T-helper 2 cell treated with Interferon-gamma antibody and Interleukin-4, amounts not matched to agents 100 ng/mL and 5 ng/mL, for 36 hours (primary cell): ENCODE results near the gene NCF2. TPM values are rescaled to one million over a fixed set of nuclear protein-coding genes. Genes with fewer than 3 reads are reported as not detected.

Experiments
- intact Hi-C: fragments of 100-400 bp; cut with micrococcal nuclease; formaldehyde crosslinking; loops from one replicate; pipeline ENCODE4 v1.15.1; 2023
- total RNA-seq: library from RNA; stranded (reverse); gene quantifications from 2 replicates; pipeline ENCODE4 v1.2.3, GENCODE V29; 2022

NCF2 gene
- total RNA-seq, 1 donor from 2014 or later = 20.9 TPM

DNA sequence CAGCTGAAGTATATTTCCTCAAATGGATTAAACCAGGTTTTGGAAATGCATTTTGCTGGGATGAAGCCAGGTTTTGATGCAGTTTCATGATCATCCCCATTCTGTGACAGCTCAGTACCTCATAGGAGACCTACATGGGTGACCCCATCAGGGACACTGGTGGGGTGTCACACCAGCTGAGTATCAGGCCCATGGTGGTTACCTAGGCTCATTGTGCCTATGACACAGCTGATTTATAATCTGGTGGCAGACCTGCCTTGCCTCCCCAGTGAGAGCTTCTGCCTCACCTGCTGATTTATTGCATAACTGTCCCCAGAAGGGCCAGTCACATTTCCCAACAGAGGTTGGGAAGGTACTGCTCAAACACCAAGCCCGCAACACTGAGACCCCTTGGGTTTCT lies 3.8 kb downstream of the NCF2 start:
- intact Hi-C loops = no loop called here

DNA sequence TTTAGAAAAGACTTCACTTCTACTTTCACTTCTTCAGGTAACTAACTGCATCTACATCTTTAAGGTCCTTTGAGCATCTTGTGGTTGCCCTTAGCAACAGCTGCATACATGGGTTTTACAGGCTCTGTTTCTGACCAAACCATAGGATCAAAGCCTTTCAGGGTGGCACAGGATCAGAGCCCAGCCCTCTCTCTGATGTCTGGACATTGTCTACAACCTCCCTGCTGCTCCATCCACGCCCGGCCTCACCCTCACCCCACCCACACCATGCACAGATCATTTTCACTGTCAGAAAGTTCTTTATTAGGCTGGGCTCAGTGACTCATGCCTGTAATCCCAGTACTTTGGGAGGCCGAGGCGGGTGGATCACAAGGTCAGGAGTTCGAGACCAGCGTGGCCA lies 5.2 kb downstream of the NCF2 start:
- intact Hi-C loops = no loop called here

DNA sequence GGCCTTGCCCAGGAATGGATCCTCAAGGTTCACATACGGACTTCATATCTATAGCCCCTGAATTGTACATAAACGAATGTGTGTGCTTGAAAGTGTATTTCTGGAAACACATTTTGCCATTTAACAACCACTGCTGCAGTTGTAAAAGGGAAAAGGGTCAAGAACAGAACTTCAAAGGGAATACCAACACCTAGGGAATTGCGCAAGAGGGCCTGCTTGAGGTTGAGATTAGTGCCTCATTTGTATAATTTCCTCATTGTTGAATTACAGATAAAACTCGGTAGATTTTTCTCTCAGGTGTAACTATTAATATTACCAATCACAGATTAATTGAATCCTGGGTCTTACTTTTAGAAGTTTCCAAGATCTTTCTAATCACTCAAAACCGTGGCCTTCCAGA lies 6.1 kb downstream of the NCF2 start:
- intact Hi-C loops = no loop called here

DNA sequence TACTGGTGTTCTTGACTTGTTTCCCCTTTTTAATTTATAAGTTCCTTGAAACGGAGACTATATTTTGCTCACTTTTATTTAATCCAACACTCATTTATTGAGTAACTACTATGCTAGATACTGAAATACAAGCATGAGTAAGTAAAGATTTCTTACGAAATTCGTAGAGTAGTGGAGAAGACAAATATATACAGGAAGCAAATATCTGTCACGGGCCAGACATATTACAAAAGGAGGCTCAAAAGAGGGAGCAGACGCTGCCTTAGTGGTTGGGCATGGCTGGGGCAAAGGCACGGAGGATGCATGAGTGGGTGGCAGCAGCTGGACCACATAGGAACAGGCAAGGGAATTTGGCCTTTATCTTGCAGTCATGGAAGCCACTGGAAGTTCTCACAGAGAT lies 6.8 kb downstream of the NCF2 start:
- intact Hi-C loops = no loop called here

DNA sequence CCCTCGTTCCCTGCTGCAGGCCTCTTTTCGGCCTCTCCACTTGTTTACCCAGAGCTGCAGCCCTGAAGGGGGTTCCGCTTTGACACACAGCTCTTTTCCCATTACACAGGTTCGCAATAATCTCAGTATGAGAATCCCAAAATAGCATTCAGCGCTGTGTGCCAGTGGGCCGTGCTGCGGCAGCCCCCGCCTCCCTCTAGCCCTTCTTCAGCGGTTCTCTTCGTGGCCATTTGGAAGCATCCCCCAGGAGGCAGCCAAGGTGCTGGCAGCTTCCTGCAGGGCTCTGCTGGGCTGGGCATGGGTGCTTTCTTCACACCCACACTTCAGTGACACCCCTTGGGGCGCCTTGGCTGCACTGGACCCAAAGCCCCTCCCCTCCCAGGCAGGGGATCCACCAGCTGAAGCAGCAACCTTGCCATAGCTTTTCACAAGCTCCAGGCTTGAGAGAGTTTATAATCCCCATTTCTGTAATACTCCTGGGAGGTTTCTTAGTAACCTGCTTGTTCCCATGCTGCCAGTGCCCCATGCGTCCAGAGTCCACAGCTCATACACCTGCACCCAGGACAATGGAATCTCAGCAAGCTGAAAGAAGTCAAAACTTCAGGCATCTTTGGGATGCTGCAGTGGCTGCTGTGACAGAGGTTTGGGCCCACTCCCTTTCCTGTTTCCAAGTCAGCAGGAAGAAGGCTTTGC lies 8.1 kb downstream of the NCF2 start:
- intact Hi-C loops = no loop called here

DNA sequence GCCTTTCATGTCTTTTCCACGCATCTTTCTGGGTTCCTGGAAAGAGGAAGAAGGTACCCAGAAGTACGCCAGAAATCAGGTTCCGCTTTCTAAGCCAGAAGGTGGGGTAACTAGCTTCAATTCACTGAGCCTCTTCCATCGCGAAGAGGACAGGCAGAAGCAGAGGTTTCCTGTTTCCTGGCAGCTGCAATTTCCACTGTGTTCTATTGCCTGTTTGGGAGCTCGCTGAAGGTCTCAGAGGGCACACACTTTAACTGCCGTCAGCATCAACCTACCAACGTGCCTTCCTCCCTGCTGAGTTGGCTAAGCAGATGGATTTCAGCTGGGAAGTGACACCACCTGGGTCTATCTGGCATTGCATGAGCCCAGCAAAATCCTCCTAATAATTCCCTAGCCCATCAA lies 10.0 kb downstream of the NCF2 start:
- intact Hi-C loops = no loop called here

DNA sequence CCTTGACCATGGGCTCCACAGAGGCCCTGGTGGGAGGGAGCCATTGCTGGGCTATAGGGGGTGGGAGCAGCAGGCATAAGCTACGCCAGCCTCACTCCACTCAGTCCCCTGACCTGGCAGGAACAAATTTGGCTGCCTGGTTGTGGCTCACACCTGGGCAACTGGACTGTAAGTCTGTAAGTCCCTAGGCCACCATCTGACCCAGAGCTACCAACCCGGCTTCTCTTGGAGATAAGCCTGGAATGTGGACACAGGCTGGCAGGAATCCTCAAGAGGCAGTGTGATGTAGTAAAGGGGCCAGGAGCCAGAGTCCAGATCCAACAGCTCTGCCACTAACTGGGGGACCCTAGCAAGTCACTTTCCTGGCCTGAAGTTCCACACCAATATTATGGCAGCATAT lies 11.4 kb downstream of the NCF2 start:
- intact Hi-C loops = no loop called here

DNA sequence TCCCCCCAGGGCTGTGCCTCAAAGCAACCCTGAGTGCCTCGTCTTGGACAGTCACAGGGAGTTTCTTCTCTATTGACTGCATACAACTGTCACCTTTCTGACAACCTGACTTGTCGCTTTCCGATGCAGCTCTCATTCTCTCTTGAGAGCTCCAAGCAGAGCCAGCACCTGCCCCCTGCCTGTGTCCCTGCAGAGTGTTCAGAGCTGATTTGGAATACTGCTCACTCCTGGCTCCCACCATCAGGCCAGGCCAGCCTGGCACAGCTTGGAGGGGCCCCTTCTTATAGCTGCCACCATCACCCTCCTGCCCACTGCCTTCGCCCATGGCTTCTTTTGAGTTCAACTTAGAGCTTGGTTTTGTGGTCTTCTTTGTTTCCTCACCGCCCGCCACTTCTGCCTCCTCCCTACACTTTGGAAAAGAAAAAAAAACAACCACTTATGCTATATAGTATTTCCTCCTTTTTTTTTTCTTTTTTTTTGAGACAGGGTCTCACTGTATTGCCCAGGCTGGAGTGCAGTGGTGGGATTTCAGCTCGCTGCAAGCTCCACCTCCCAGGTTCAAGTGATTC lies 12.3 kb downstream of the NCF2 start:
- intact Hi-C loops = no loop called here

DNA sequence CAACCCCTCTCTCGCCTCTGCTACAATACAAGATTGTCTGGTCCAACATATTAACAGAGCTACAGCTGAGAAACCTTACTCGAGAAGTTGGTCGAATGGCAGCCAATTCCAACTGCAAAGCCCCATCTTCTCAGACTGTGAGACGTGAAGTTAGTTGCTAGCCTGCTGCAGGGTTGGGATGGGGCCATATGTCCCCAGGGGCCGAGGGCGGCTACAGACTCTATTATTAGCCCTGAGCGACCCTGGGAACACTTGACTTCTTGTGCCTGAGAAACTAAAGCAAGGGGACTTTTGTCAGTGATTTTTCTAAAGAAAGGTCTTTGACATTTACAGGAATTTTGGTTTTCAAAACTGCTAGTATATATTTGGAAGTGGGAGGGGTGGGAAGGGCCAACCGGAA lies 13.7 kb downstream of the NCF2 start:
- intact Hi-C loops = no loop called here

DNA sequence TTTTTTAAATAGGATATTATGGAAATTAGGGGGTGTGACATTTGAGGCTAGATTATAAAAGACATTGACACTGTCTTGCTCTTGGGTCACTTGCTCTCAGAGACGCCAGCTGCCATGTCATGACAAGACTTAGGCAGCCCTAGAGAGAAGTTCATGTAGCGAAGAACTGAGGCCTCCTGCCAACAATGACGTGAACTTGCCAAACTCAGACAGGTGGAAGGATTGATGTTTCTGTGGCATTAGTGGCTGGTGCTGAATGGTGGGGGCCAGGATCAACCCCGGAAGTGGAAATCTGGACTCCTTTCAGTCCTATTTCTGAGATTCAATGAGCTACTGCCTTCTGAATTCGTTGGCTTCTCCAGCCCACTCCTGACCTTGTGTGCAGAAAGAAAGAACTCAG lies 14.7 kb downstream of the NCF2 start:
- intact Hi-C loops = no loop called here

DNA sequence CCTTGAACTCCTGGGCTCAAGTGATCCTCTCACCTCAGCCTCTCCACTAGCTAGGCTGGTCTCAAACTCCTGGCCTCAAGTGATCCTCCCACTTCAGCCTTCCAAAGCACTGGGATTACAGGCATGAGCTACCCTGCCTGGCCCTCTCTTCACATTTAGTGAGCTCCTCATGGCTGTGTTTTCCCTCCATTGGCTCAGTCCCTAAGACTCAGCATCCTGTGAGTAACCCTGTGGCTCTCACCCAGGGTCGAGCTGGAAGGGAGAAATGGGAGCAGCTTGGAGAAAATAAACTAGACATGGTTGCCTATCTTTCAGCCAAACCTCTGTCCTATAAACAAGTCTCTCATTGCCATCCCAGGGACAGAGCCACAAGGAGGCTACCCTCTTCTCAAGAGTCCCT lies 17.5 kb downstream of the NCF2 start:
- intact Hi-C loops = no loop called here

DNA sequence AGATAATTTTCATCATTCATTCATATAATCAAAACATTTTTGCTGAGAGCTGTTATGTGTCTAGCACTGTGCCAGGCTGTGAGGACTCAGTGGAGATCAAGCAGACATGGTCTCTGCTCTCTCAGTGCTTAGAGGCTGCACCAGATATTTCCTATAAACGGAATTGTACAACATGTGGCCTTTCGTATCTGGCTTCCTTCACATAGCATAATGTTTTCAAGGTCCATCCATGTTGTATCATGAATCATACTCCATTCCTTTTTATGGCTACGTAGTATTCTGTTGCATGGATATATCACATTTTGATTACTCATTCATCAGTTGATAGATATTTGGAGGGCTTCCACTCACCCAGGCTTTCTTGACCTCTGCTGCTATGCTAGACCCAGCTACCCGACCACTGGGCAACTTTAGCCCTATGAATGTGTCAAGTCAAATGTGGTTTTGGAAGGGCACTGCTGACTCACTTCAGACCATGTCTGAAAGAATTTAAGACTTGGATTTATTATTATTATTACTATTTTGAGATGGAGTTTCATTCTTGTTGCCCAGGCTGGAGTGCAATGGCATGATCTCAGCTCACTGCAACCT lies 18.5 kb downstream of the NCF2 start:
- intact Hi-C loops = no loop called here

DNA sequence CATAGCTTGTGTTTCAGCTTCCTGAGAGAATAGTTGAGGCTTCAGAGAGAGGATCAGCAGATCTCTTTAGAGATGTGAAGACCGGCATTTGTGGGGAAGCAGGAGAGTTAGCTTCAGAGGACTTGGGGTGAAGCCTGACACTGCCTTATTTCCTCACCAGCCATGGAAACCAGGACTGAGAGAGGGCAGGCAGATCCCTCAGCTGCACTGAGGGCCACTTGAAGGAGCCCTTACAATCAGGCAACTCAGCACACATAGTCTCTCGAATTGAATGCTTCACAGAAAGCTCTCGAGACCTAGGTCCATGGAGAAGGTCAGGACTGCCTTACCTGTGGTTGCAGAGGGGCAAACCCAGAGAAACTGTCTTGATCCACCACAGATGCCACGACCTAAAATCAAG lies 19.8 kb downstream of the NCF2 start:
- intact Hi-C loops = no loop called here

DNA sequence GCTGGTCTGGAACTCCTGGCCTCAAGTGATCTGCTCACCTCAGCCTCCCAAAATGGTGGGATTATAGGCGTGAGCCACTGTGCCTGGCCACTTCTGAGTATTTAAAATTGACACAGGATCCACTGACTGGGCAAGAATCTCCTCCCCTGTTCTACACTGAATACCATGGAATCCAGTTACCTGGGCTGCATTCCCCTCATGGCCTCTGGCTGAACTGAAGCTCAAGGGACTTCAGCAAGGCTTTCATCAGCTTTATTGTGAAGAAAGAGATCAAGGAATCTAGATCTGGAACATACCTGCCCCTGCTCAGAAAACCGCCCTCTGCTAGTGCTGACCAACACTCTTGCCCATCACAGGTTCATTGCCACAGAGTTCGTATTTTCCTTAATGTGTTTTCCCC lies 20.5 kb downstream of the NCF2 start:
- intact Hi-C loops = no loop called here

DNA sequence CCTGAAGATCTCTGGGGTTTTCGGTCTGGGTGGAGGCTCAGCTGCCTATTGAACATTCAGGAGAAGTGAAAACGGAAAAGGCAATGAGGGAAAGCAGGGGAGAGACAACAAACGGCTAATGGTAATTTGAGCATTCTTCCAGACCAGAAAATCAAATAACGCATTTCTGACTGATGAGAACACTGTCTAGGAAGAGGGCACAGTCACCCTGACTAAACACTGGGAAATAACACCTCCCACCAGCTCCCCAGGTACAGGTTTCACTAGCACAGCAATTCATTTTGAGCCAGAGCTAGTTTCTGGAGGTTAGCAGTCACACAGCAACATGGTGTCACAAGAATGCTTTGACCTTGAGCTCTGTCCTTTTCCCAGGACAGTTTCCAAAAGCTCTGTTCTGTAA lies 21.1 kb downstream of the NCF2 start:
- intact Hi-C loops = no loop called here

DNA sequence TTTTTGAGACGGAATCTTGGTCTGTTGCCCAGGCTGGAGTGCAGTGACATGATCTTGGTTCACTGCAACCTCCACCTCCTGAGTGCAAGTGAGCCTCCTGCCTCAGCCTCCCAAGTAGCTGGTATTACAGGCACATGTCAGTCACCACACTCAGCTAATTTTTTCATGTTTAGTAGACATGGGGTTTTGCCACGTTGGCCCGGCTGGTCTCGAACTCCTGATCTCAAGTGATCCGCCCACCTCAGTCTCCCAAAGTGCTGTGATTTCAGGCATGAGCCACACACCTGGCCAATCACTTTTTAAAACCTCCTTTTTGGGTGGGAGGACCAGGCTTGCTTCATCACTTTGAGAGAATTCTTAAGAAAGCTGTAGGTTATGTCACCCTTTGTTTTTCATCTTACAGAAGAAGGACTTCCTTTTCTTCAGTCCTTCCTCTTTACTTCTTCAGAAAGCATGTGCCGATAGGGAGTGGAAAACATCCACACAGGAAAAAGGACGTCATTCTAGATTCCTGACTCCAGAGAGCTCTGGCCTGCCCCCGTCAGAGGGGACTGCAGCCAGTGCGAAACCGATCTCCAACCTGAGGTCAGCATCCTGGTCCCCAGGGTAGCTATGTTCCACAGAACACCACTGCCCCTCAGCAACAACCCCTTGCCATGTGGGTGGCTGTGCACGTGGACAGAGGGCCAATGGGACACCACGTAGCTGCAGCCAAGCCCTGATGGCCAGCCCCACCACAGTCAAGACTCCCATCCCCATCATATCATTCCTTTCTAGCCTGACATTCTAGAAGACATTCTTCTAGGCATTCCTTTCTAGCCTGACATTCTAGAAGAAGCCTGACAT lies 21.9 kb downstream of the NCF2 start:
- intact Hi-C loops = no loop called here

DNA sequence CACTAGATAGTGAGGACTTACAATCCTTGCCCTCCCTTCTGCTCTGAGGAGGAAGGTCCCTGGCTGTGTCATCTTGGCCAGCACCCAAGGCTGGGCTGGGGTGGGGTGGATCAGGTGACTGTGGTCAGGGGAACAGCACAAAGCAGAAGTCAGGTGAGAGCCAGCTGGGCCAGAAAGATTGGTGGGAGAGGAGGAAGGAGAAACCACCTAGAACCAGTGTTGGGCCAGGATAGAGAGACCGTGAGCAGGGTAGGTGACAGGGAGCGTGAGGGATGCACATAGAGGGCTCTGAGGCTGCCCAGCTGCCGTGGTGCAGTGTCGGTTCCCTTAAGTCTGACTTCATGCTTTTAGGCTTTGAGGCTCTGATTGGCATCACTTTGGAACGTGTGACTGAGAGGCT lies 22.7 kb downstream of the NCF2 start:
- intact Hi-C loops = no loop called here

DNA sequence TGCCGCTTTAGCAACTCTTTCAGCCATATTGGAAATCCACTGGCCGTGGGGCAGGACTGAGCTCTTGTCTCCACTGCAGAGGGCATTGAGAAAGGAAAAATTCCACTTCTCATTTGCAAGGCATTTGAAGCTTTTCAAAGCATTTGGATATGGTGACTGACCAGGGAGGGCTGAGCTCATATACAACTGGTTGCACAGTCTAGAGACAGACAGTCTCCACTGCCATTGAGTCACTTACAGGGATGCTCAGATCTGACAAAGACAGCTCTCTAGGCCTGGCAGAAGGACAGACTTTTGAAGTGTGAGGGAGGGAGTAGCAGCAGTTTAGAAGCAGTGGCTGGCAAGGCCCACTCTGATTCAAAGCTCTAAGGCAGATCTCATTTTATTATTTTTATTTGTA lies 24.2 kb downstream of the NCF2 start:
- intact Hi-C loops = no loop called here

DNA sequence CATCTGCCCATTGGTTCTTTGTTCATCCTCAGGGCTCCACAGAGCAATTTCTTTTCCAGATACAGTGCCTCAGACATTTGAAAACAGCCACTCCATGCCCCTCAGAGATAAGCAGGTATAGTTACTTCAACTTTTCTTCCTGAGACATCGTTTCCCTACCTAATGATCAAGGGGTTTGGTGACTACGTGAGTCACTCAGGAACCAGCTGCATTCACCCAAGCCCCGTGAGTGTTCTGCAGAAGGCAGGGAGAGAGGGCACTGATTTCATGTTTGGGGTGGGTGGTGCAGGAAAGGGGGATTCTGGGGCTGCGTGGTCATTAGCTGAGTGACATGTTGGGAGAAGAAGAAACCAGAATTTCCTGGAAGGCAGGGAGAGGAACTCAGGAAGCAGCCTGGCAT lies 25.0 kb downstream of the NCF2 start:
- intact Hi-C loops = no loop called here

DNA sequence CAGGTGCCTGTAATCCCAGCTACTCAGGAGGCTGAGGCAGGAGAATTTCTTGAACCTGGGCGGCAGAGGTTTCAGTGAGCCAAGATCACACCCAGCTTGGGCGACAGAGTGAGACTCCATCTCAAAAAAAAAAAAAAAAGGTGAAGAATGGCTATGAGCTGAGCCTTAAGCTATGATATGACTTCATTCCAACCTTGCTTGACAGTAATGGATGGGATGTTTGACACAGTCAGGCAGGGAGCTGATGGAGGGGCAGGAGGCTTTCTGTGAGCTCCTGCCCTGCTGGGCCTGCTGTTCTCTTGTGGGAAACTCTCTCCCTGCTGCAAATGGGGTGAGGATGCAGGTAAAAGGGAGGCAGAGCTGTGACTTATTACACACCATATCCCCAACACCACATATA lies 27.6 kb downstream of the NCF2 start:
- intact Hi-C loops = no loop called here

DNA sequence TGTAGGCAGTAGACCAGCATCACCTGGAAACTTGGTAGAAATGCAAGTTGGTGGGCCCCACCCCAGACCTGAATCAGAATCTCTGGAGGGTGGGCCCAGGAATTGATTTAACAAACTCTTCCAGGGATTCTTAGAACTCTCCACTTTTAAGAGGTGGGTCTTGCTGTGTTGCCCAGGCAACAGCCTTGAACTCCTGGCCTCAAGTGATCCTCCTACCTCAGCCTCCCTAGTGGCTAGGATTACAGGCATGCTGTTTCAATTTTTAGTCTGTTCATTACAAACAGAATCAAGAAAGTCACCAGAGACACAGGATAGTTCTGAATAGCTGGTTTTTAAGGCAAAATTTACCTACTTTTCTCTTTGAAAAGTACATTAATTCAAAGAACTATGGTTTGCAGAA lies 31.2 kb downstream of the NCF2 start:
- intact Hi-C loops = no loop called here

DNA sequence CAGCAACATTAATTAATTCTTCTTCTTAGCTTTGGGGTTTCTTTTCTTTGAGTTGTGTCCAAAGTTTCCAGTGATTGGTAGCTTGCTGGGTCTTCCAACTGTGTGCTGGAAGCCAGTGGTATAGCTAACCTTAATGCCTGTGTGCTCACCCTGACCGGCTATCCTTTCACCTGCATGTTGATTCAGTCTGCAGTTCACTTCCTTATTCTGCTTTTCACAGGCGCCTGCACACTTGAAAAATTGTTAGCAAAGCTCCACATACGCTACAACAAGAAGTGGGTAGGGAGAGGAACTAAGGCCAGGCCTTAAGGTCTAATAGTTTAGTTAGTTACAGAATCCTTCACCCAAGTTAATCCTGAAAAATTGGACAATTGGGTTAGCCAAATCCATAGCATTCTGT lies 35.7 kb downstream of the NCF2 start:
- intact Hi-C loops = no loop called here
